NT2/D1 (cell line): Measurements from ENCODE around the gene FRYL.

ENCODE experiments used
- SUZ12 ChIP-seq: IDR thresholded peaks from 2 replicates; pipeline ENCODE4 v1.6.1; 2011; ENCODE audit not compliant: insufficient read length, insufficient read depth; ENCODE audit errors: extremely low read depth
- YY1 ChIP-seq: IDR thresholded peaks from 2 replicates; pipeline ENCODE4 v1.6.1; 2011; ENCODE audit not compliant: insufficient read length, insufficient read depth
- ZNF274 ChIP-seq: IDR thresholded peaks from 2 replicates; pipeline ENCODE4 v1.6.1; 2011; ENCODE audit warnings: mild to moderate bottlenecking, low read depth, low read length

DNA sequence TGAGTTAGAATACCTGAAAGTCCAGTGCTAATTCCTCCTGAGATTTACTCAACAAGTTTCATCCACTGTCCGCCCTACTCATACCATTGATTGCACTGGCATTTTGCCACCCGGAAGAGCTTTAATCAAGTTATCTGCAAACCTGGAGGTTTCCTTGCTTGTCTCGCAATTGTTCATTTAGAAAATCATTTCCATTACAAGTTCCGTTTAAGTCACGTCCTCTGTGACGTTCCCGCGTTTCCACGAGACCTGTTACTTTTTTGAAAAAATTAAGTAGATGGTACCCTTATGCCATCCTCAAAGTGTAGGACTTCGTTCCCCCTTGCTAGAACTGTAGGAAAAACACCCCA lies 761 bp upstream of the FRYL start:
- TF ChIP-seq YY1 (no peak), SUZ12 (no peak), ZNF274 (no peak)
